Measurements from ENCODE around the gene NCKAP5L.

- TF ChIP-seq MAX (IDR thresholded peaks at IDR 0.05; ENCODE audit: low read depth, low read length) = no peak
- no peak for TF ChIP-seq CTCF (IDR thresholded peaks at IDR 0.05; ENCODE audit: low read depth, low read length)
- TF ChIP-seq POLR2A (IDR thresholded peaks at IDR 0.05; ENCODE audit: extremely low read depth, insufficient read length) = no peak
- TF ChIP-seq MYC (IDR thresholded peaks at IDR 0.05; ENCODE audit: low read depth, low read length) = no peak
Observed at GRCh38 chr12:49832836-49833421, 4.7 kb upstream of the NCKAP5L start.

All from NB4 (cell line).